Measurements from ENCODE around the gene FXYD2.
"Not testable (repeated sequence)": the region's sequence is repeated elsewhere in the genome, so short reads cannot be mapped to it uniquely, and the experiment has no call there.

FXYD2 gene

DNA sequence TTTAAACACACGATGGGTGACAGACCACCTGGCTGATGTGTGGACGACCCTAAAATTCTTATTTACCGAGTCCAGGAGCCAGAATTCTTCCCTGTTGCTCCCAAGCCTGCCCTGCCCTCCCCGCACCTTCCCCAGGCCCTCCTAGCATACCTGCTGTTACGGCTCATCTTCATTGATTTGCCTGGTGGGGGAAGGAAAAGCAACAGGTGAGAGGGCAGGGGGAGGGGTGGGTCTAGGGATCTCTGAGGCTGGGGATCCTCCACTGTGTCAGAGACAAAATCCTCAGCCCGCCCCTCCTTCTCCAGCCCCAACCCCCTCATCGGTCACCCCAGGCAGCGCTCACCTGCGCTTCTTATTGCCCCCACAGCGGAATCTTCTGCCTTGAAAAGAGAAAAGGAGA lies 4.0 kb downstream of the FXYD2 start:
- no peak for DNase-seq (ENCODE audit: low read depth in 2 of 2)

DNA sequence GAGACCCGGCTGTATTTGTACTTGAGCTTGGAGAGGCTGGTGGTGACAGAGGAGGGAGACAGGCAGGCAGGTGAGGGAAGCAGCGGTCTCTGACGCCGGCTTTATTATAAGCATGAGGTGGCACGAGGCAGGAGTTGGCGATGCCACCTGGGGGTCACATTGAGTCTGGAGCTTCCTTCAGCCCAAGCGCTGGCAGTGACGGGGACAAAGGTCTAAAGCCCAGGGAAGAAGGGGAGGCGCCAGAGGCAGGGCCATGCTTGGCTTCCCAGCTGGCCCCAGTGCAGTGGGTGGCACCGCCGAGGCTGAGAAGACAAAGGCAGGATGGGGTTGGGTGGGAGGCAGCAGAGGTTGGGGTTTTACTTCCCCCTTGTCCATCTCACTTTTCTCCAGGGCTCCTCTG lies 4.5 kb downstream of the FXYD2 start:
- no peak for DNase-seq (ENCODE audit: low read depth in 2 of 2)

DNA sequence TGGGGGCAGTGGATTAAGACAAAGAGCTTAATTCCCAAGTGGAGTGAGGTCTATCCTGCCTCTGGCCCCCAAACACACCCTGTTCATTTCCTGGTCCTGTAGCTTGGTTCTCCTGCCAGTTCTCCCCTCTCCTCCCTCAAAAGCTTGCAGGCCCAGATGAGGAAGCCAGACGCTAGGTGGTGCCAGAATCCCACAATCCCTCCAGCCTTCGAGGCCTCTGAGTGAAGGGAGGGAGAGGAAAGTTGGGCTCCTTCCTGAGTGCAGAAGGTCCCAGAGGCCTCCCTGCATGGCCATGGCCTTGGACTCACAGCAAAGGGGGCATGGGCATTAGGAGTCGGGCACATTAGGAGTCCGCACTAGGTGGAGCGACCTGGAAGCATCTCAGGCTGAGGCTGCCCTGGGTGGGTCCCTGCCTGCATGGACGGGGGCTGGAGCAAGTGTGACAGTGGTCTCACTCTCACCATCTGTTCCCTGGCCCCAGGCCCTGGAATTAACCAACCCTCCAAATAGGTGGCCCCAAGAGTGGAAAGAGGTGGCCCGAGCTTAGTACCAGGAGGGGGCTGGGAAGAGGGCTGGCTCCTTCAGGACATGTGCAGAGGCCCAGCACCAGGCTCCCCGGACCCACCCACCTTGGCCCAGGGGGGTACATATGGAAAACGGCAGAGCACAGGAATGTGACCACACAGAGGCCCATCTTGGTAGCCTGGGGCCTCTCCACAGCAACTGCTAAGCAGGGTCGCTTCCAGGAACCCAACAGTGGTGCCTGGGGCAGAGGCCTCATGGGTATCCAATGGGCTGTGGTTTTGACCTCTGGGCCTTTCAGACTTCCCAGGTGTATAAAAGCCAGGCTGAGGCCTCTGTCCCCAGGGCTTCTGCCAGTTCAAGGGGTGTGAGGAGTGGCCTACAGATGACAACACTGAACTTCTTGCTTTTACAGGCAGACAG lies 5.2 kb downstream of the FXYD2 start:
- DNase-seq (ENCODE audit: low read depth in 2 of 2) = no peak

DNA sequence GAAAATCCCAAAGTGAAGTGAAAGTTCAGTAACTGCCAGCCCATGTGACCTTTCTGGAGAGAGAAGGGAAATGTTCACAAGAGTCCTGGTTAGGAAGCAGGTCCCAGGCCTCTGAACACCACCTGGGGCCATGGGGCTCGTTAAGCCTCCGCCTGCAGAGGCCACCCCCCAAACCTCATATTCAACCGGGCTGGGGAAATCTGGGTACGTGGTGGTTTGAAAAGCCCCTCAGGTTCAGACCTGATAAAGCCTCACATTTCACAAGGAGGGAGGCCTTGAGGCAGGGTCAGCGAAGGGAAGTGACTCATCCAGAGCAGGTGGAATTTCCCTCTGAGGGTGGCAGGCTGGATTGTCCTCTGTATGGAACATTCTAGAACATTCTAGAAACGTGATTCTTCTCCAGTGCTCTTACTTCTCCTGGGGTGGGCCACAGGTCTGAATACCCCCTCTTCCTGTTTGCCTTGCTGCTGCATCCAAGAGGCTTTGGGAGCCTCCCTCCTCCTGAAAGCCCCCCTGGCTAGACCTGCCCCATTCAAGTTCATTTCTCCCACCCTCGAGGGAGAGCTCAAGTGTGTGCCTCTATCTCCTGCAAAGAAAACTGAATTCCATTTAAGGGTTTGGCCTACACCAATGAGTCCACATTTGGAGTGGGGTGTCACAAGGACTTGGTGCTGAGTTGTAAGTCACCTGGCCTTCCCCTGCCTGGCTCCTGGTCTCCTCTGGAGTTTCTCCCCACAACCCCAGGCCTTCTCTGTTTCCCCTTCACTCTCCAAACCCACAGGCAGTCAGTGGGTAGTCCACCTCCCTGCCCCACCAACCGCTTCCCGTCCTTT lies 6.3 kb downstream of the FXYD2 start:
- DNase-seq (ENCODE audit: low read depth in 2 of 2) = no peak

DNA sequence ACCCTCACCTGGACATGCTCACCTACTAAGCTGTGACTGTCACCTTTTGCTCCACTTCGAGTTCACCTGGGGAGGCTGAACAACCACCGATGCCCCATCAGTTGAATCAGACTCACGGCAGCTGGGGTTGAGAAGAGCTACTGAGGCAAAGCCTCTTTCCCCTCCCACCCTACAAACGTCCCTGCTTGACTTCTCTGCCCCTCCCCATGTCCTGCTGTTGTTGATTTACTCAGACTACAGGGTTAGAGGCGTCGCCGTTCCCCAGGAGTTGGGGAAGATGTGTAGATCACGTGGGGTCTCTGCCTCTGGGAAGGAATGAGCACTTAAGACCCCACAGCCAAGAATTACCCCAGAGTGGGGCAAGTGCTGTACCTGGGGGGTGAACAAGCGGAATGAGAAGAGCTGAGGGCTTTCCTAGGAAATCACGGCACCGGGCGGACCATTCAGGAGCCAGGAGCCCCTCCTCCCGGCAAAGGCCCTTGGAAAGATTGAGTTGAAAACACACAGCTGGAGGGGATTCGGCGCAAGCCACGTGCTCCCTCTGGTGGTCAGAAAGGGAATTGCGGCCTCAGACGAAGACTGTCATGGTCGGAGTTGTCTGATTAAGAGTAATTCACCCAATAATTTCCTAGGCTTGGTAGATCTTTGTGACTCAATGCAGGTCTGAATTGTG lies 7.0 kb downstream of the FXYD2 start:
- peak; percentile 85 to 90 for DNase-seq (ENCODE audit: low read depth in 2 of 2)

DNA sequence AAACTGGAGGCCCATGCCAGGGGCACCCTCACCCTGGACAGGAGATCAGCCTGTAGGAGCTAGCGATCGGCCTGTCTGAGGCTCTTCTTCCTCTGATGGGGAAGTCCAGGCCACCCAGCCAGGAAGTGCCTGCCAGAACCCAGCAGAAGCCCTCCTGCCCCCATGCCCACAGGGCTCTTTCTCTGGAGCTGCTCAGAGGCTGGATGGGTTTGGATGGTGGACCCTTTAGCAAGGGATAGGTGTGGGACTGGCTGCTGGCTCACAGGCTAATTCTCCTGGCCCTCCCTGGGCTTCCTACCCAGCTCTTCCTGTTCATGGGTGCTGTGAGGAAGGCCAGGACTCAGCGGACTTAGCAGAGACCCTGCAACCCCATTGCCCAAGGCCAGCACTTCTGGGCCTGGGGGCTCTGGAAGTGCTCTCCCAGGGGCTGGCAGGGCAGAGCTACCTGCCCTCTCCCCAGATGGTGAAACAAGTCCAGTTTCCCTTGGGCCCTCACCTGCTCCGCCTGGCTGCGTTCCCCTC lies 7.6 kb downstream of the FXYD2 start:
- no peak for DNase-seq (ENCODE audit: low read depth in 2 of 2)

DNA sequence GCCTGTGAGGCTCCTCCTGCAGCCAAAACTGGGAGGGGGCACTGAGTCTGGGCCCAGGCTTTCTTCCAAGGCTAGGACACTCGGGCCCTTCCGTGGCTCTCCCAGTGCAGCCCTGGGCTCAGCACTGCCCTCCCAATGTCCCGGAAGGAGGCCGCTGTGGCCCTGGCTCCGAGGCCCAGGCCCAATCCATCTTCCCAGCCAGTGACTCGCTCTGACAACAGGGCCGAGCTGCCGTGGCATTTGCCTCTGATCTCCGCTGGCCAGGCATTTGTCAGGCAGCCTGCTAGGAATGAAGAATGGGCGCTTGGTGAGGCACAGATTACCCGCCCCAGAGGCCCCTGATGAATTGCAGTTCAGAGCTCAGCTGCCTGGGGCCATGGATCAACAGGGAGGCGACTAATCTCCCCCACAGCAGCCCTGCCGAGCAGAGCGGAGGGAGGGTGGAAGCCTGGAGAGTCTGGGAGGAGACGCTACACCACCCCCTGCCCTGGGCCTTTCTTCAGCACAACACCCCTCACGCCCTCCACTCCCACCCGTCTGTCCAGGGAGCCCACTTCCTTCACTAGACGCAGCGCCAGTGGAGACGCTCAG lies 8.3 kb downstream of the FXYD2 start:
- no peak for DNase-seq (ENCODE audit: low read depth in 2 of 2)

DNA sequence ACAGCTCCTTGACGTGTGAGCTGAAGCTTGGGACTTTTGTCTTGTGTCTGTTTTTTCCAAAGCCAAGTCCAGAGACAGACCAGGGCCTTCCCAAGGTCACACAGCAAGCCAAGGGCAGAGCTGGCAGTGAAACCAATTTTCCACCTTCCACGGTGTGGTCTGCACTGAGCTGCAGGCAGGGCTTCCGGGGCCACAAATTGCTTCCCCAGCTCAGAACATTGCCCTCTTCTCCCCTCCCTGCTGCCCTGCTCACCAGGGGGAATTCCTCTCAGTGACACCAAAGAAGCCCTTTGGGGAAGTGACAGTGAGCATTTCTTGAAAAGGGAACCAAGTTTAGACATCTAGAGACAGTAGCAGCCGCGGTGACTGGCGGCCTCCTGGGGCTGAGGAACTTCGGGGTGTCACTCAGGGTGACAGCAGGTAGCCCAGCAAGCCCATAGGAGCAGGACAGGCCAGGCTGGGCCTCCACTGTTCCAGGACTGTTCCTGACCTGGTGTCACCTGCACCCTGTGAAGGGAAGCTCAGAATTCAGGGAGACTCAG lies 9.2 kb downstream of the FXYD2 start:
- peak in 1 of 2 donors; percentile 40 for DNase-seq (ENCODE audit: low read depth in 2 of 2)

DNA sequence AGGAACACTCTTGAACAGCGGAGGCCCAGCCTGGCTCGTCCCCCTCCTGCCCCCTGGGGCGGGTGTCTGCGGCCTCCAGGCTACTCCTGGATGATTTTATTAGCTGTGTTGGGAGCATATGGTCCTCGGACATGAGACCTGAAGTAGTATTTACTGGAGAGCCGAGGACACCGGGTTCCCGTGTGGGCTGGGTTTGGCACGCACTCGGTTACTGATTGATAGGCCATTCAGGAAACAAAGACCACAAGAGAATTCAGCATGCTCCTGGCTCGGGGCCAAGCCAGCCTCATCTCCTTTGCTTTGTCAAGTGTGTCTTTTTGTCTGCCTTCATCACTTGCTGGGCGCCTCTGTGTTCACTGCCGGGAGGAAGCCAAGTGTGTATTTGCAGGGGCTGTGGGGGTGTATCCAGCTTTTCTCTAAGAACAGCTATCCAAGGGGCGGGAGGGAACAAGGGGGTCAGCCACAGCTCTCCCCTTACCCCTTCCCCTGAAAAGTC lies 9.7 kb downstream of the FXYD2 start:
- DNase-seq (ENCODE audit: low read depth in 2 of 2) = peak; percentile 35 to 68

DNA sequence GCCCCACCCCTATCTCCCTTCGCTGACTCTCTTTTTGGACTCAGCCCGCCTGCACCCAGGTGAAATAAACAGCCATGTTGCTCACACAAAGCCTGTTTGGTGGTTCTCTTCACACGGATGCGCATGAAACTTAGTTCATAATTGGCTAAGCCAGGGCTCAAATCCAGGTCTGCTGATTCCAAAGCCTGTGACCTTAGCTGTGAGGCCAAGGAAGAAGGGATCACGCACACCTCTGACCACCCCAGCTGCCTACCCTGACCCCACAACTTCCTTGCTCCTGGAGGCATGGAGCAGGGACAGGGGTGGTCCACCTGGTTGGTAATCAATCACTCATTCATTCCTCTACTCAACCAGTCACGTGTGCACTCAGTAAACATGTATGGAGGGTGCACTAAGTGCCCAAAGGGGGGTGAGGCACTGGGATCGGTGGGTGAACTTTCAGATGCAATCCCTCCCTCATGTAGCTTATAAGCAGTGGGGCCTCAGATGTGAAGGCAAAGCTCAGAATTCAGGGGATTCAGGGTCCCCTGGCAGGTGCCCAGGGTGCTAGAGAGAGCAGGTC lies 10.3 kb downstream of the FXYD2 start:
- no peak for DNase-seq (ENCODE audit: low read depth in 2 of 2)

DNA sequence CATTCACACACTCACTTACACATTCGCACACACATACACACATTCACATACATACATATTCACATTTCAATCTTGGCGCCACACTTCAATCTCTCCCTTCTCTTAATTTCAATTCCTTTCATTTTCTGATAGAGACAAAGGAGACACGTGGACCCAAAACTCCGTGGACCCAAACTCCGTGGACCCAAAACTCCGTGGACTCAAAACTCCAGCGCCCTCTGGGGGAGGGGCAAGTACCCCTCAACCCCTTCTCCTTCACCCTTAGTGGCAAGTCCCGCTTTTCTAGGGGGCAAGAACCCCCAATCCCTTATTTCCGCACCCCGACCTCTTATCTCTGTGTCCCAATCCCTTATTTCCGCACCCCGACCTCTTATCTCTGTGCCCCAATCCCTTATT lies 14.5 kb downstream of the FXYD2 start:
- DNase-seq (ENCODE audit: low read depth in 2 of 2) = not testable (repeated sequence)

DNA sequence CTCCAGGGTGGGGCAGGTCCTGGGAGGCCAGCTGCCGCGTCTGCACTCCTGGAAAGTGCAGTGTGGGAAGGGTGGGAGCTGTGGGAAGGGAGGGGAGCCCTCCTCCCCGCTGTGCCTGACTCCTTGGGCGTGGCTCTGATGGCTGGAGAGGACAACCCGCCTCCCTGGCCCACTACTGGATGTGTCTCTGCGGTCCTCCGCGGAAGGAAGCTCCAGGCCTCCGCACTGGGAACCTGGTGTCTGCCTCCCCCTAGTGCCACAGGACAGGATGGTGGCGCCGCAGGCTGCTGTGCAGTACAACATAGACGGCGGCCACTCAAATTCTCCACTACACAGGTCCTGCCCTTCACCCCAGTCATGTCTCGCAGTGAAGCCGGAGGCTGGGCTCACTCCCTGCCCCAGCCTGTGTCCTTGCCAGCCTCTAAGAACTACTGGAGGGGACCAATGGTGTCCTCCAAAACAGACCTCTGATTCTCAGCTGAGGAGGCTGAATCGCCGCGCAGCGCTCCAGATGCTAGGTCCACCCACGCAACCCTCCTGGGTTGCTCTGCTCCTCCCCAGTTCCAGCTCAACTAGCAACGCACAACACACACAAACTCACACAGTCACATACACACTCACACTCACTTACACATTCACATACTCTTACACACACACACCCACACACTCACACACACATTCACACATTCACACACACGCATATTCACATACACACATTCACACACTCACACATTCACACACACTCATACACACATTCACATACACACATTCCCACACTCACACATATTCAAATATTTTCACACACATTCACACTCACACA lies 15.1 kb downstream of the FXYD2 start:
- peak in 1 of 2 donors; percentile 44 for DNase-seq (ENCODE audit: low read depth in 2 of 2)

DNA sequence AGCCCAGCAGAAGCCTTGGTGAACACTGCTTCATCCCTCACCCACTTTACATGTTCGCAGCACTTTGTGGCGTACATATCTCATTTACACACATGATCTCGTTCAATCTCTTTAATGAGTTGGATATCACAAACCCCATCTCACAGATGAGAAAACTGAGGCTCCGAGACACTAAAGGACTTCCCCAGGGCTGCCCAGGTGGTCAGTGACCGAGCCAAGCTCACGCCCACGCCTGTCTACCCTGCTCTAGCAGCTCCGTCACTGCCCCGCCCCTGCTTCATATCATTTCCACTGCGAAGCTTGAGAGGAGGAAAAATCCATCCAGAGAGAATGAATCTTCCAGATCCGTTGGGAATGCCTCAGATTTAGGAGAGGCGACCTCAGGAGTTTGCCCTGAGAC lies 15.8 kb downstream of the FXYD2 start:
- no peak for DNase-seq (ENCODE audit: low read depth in 2 of 2)

DNA sequence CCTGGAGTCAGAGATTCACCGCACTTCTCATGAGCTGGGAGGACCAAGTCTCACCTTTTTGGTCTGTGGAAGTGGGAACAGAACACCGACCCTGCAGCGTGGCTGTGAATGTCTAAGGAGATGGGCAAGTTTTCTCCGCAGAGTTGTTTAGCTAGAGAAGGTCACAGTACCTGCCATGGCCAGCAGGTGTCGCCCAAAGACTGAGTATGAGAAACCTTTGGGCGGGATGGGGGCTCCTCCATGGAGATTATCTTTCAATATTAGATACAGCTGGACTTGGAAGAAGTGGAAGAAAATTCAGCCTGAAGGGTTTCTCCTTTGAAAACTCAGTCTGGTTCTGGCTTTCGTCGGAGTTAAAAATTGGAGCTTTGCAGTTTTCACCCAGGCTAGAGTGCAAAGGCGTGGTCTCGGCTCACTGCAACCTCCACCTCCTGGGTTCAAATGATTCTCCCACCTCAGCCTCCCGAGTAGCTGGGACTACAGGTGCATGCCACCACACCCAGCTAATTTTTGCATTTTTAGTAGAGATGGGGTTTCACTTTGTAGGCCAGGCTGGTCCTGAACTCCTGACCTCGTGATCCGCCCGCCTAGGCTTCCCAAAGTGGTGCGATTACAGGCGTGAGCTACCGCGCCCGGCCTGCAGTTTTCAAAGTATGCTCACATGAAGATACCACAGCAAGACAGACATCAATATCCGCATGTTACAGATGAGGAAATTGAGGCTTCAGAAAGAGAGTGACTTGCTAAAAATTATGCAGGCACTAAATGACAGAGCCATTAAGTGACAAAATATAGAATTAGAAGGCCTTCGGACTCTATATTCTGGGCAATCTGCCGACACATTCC lies 16.8 kb downstream of the FXYD2 start:
- peak; percentile 50 to 79 for DNase-seq (ENCODE audit: low read depth in 2 of 2)

DNA sequence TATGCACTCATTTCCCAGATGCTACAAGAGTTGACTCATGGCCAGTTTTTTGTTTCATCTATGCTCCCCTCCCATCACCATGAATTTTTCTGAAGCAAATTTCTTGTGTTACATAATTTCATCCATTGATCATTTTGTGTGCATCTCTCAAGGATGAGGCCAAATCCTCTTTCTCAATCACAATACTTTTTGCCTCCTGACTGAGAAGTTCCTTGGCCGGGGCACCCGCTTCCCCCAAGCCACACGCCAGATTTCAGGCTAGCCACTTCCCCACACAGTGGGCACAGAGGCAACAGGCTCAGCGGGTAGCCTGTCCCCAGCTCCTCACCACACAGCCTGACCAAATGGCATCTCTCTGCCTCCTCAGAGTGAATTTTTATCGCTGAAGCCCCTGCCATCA lies 17.7 kb downstream of the FXYD2 start:
- no peak for DNase-seq (ENCODE audit: low read depth in 2 of 2)

DNA sequence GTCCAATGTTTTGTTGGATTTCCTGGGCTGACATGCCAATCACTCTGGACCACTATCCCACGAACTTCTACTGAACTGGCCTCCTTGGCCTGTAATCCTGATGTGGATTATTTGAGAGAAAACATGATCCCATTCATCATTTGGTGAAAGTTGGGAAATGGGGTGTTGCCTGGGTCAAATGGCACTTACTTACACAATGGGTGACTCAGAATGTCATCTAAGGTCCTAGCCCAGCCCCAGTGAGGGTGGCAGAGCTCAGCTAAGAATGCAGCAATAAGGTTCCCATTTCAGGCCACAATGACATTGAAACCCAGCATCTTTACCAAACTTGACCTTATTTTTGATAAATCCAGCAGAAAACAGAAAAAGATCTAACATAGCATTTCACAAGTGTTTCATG lies 19.5 kb downstream of the FXYD2 start:
- no peak for DNase-seq (ENCODE audit: low read depth in 2 of 2)

DNA sequence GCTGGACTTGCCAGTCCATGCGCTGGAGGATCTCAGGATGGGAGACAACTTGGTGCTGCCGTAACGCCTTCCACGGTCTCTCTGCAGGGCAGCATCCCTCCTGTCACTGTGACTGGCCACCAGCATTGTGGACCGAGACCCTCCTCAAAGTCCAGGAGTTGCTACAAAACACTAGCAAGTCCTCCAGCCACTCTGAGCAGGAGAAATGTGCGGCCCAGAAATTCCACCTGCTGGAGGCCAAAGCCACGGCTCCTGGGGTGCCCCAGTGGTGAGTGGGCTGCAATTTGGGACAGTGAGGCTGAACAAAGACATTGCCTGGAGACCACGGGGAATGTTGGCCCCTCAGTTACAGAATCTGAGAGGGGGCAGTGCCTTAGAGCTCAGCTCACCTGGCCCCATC lies 20.6 kb downstream of the FXYD2 start:
- DNase-seq (ENCODE audit: low read depth in 2 of 2) = no peak

DNA sequence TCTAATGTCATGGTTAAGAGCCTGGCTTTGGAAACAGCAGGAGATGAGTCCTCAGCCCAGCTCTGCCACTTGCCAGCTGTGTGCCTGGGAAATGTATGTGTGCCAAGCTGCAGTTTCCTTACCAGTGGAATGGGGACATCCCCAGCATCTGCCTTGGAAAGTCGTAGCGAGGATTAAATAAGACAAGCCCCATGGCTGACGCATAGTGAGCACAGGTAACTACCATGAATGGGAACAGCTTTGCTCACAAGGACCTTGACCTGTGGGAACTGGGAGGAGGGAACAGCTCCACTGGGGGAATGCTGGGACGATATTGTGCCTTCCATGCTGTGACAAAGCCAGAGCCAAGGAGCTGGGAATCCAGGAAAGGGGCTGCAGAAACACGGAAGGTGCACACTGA lies 24.9 kb downstream of the FXYD2 start:
- no peak for DNase-seq (ENCODE audit: low read depth in 2 of 2)

Measured in activated CD4-positive, alpha-beta T cell treated with anti-CD3 and anti-CD28 coated beads for 24 hours (primary cell).